K562 (cell line): ENCODE measurements around the gene AFF1. TPM values are rescaled to one million over a fixed set of nuclear protein-coding genes. Genes with fewer than 3 reads are reported as not detected.
"Not testable (repeated sequence)": the region's sequence is repeated elsewhere in the genome, so short reads cannot be mapped to it uniquely, and the experiment has no call there.

Source experiments
- ATAC-seq: fragments of 200-7000 bp; cut with Tn5 transposase; 3 replicates; pipeline ENCODE4 v1.9.1; 2020; ENCODE audit warnings: moderate library complexity
- BruUV-seq: library from RNA; stranded (reverse); fragments of 400-500 nt; replicated peaks from 2 replicates; lab custom pipeline; 2021; lab: Mats Ljungman, UMichigan
- CTCF ChIA-PET: fragments of 300-600 bp; formaldehyde crosslinking; extraction: SDS; loops from one replicate; lab custom pipeline; 2021; ENCODE audit warnings: low intra/inter-chr PET ratio; lab: Yijun Ruan, JAX
- POLR2A ChIA-PET: fragments of 300-600, 350-650 bp; sonication (Branson Sonifier 250); formaldehyde crosslinking; extraction: SDS; loops from one replicate; lab custom pipeline; 2021; ENCODE audit warnings: antibody characterized with exemption, inconsistent platforms; lab: Yijun Ruan, JAX
- DNase-seq, 4 experiments: peaks; one replicate each; pipeline versions ENCODE4 v3.0.0 to v3.0.0-alpha.2; 2011 to 2018; ENCODE audit warnings: low spot score in 3 of 4, mixed read lengths in 3 of 4; ENCODE audit errors: extremely low read depth in 1 of 4
- FAIRE-seq: peaks from 2 replicates; lab custom pipeline; 2011; peaks lifted over from hg19 to GRCh38; lab: Jason Lieb, UNC
- H2AFZ ChIP-seq: 2 replicates; pipeline ENCODE4 v1.6.0; 2011; ENCODE audit warnings: low read depth, low read length, control low read depth, inconsistent platforms
- H3K27ac ChIP-seq: fragments of 200-600 bp; 3 replicates; pipeline ENCODE4 v1.8.0; 2011; ENCODE audit warnings: low read depth, mild to moderate bottlenecking, control low read depth, inconsistent platforms, low read length, moderate library complexity, mixed read lengths; ENCODE audit errors: extremely low read depth
- H3K27me3 ChIP-seq, 2 experiments: fragments of 300-600 bp in 1 of 2; 2 replicates in 1 of 2; 3 replicates in 1 of 2; pipeline versions ENCODE4 v1.6.0 to v1.8.0; 2011; ENCODE audit warnings: inconsistent platforms in 2 of 2, low read length in 2 of 2, mild to moderate bottlenecking in 1 of 2, mixed read lengths in 1 of 2, moderate library complexity in 1 of 2; ENCODE audit not compliant: control insufficient read depth in 2 of 2, insufficient read depth in 2 of 2
- H3K36me3 ChIP-seq: fragments of 300-600 bp; 3 replicates; pipeline ENCODE4 v1.8.0; 2011; ENCODE audit warnings: mild to moderate bottlenecking, low read length, inconsistent platforms; ENCODE audit not compliant: control insufficient read depth, insufficient read depth
- H3K4me1 ChIP-seq, 2 experiments: fragments of 200-600 bp in 1 of 2; replicated peaks in 1 of 2; 2 replicates in 1 of 2; 3 replicates in 1 of 2; pipeline versions ENCODE4 v1.5.1 to v1.8.0; 2011; ENCODE audit warnings: inconsistent platforms in 2 of 2, low read length in 2 of 2, mild to moderate bottlenecking in 1 of 2, mixed read lengths in 1 of 2, moderate library complexity in 1 of 2; ENCODE audit not compliant: control insufficient read depth in 2 of 2, insufficient read depth in 2 of 2
- H3K4me2 ChIP-seq: 2 replicates; pipeline ENCODE4 v1.6.1; 2011; ENCODE audit warnings: low read length, control low read depth, inconsistent platforms, mixed read lengths; ENCODE audit not compliant: insufficient read depth
- H3K4me3 ChIP-seq: fragments of 200-600 bp; sonication (generic), shearing (Covaris generic); 2 replicates; pipeline ENCODE4 v1.5.1; 2016; ENCODE audit warnings: control low read depth, inconsistent platforms
- H3K79me2 ChIP-seq: fragments of 200-600 bp; 3 replicates; pipeline ENCODE4 v1.8.0; 2011; ENCODE audit warnings: low read length, inconsistent platforms; ENCODE audit not compliant: control insufficient read depth, insufficient read depth
- H3K9ac ChIP-seq, 2 experiments: 2 replicates each; pipeline versions ENCODE4 v1.6.0 to v1.6.1; 2011; ENCODE audit warnings: low read depth in 2 of 2, low read length in 2 of 2, control low read depth in 1 of 2, inconsistent platforms in 1 of 2, mild to moderate bottlenecking in 1 of 2, mixed read lengths in 1 of 2; ENCODE audit not compliant: insufficient read depth in 1 of 2
- H3K9me1 ChIP-seq: one replicate; pipeline ENCODE4 v1.6.0; 2011; ENCODE audit warnings: inconsistent platforms, mild to moderate bottlenecking, low read length, moderate library complexity; ENCODE audit not compliant: control insufficient read depth, insufficient read depth
- H3K9me3 ChIP-seq: replicated peaks from 2 replicates; pipeline ENCODE4 v1.5.1; 2011; ENCODE audit warnings: low read depth, low read length, inconsistent platforms; ENCODE audit not compliant: control insufficient read depth, insufficient read depth
- H4K20me1 ChIP-seq: replicated peaks from 2 replicates; pipeline ENCODE4 v1.6.1; 2011; ENCODE audit warnings: low read length, inconsistent platforms, mixed read lengths; ENCODE audit not compliant: control insufficient read depth, insufficient read depth
- ARID1B ChIP-seq: fragments of 450-650 bp; IDR thresholded peaks from 2 replicates; pipeline ENCODE4 v1.6.1; 2016; ENCODE audit warnings: antibody characterized with exemption, mild to moderate bottlenecking, inconsistent platforms
- CBFA2T2 ChIP-seq: fragments of 450-650 bp; conservative IDR thresholded peaks from 2 replicates; pipeline ENCODE4 v1.6.1; 2017; ENCODE audit warnings: mild to moderate bottlenecking
- CBFA2T3 ChIP-seq: fragments of 450-650 bp; IDR thresholded peaks from 2 replicates; pipeline ENCODE4 v1.6.1; 2017
- KDM1A ChIP-seq, 2 experiments: fragments of 450-650 bp; IDR thresholded peaks; 2 replicates each; pipeline ENCODE4 v1.6.1; 2016; ENCODE audit warnings: mild to moderate bottlenecking in 2 of 2
- SOX6 ChIP-seq: fragments of 450-650 bp; IDR thresholded peaks from 2 replicates; pipeline ENCODE4 v1.6.1; 2014; ENCODE audit warnings: mild to moderate bottlenecking
- WGBS: fragments of 100-300 bp; shearing (Covaris generic); methylation state at CpG from one replicate; pipeline ENCODE4 v1.1.6; 2016; ENCODE audit warnings: low coverage, mixed read lengths; ENCODE audit not compliant: insufficient coverage; ENCODE audit errors: missing lambda C conversion rate; 5-methylcytosine and 5-hydroxymethylcytosine counted together
- in situ Hi-C: fragments of 300-500 bp; cut with MboI; formaldehyde crosslinking; loops from 4 replicates; pipeline ENCODE4 v1.15.0; 2018; ENCODE audit warnings: inconsistent platforms, mixed read lengths
- intact Hi-C: fragments of 100-400 bp; cut with micrococcal nuclease; formaldehyde crosslinking; loops from 2 replicates; pipeline ENCODE4 v1.14.2; 2022
- polyA plus RNA-seq, 8 experiments: library from polyadenylated mRNA; depleted of rRNA in 4 of 8; stranded (reverse) in 5 of 8; unstranded in 3 of 8; fragments of >200 nt; fragmentation: Nextera tagmentation in 2 of 8; fragmentation: Illumina TruSeq in 1 of 8; extraction: Ambion mirVana in 2 of 8; extraction: Trizol in 1 of 8; gene quantifications; 2 replicates each; pipeline versions ENCODE4 v1.2.1 to v1.2.3, GENCODE V29; 2011 to 2014; ENCODE audit warnings: inconsistent platforms in 1 of 8, missing spikeins in 1 of 8
- total RNA-seq, 7 experiments: library from RNA; depleted of rRNA in 6 of 7; stranded (reverse); fragments of >200 nt in 6 of 7; fragmentation: Illumina TruSeq in 2 of 7; extraction: Trizol in 2 of 7; gene quantifications; 2 replicates each; pipeline versions ENCODE4 v1.2.1 to v1.2.3, GENCODE V29; 2011 to 2021; ENCODE audit warnings: low replicate concordance in 1 of 7
- TF ChIP-seq, protein P1 (sequence below), 2 experiments: fragments of 450-650 bp; conservative IDR thresholded peaks; 2 replicates each; pipeline ENCODE4 v1.6.1; 2017; ENCODE audit warnings: mild to moderate bottlenecking in 2 of 2, moderate library complexity in 2 of 2

AFF1 gene
- total and polyA plus RNA-seq, 9 of the 15 experiments (the other 6 are each of a cell fraction or from before 2014, with no cell fraction given): 4.1 to 47.5 (median 17.2) TPM

DNA sequence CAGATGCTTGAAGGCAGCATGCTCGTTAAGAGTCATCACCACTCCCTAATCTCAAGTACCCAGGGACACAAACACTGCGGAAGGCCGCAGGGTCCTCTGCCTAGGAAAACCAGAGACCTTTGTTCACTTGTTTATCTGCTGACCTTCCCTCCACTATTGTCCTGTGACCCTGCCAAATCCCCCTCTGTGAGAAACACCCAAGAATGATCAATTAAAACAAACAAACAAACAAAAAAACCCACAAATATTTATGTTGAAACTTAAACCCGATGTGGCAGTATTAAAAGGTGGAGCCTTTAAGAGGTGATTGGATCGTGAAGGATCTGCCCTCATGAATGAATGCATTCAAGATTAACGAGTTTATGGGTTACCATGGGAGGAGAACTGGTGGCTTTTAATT is 61.7 kb downstream of the AFF1 start:
- H4K20me1 ChIP-seq, FAIRE-seq, in situ Hi-C loops, H2AFZ ChIP-seq, H3K9me1 ChIP-seq, DNase-seq, BruUV-seq, H3K4me2 ChIP-seq, ATAC-seq, H3K27me3 ChIP-seq, POLR2A ChIA-PET, H3K79me2 ChIP-seq, CTCF ChIA-PET, intact Hi-C loops, H3K27ac ChIP-seq, H3K9ac ChIP-seq, H3K4me3 ChIP-seq, H3K36me3 ChIP-seq, H3K9me3 ChIP-seq: not testable (repeated sequence)
- H3K4me1 ChIP-seq: peaks cover 9 to 30% of the 10 kb centered on the region in 2 experiments; a peak in 4 of 5 replicates
- TF ChIP-seq CBFA2T2: 0 out of 2 replicates have a peak, but pooled peaks have one; percentile 12
- TF ChIP-seq ARID1B: peak; percentile 38; the same call in 1 of the 2 replicates
- TF ChIP-seq SOX6: 0 out of 2 replicates have a peak, but pooled peaks have one; percentile 16
- peak; percentile 47 for TF ChIP-seq CBFA2T3
- 0 out of 4 replicates have a peak, but pooled peaks have one; percentile 16 to 27 for TF ChIP-seq KDM1A (IDR thresholded peaks at IDR 0.05)
- TF ChIP-seq, protein P1, sequence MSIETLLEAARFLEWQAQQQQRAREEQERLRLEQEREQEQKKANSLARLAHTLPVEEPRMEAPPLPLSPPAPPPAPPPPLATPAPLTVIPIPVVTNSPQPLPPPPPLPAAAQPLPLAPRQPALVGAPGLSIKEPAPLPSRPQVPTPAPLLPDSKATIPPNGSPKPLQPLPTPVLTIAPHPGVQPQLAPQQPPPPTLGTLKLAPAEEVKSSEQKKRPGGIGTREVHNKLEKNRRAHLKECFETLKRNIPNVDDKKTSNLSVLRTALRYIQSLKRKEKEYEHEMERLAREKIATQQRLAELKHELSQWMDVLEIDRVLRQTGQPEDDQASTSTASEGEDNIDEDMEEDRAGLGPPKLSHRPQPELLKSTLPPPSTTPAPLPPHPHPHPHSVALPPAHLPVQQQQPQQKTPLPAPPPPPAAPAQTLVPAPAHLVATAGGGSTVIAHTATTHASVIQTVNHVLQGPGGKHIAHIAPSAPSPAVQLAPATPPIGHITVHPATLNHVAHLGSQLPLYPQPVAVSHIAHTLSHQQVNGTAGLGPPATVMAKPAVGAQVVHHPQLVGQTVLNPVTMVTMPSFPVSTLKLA (conservative IDR thresholded peaks at IDR 0.05): 0 out of 4 replicates have a peak, but pooled peaks of 1 of the 2 experiments have one; percentile 32
- 51% methylated on average over 3 of the region's 6 CpGs for WGBS
